GM18505 (cell line): ENCODE results near the gene OSTN.
"Not testable (repeated sequence)": the region's sequence is repeated elsewhere in the genome, so short reads cannot be mapped to it uniquely, and the experiment has no call there.

ENCODE experiments used
- ATAC-seq: cut with Tn5 transposase; IDR thresholded peaks from one replicate; pipeline ENCODE4 v1.9.1; 2021; ENCODE audit not compliant: unreplicated experiment
- POLR2A ChIP-seq: IDR thresholded peaks from 4 replicates; pipeline ENCODE4 v1.6.1; 2011; ENCODE audit warnings: borderline replicate concordance; ENCODE audit not compliant: insufficient read depth, insufficient read length; ENCODE audit errors: extremely low read depth

Gene OSTN

DNA sequence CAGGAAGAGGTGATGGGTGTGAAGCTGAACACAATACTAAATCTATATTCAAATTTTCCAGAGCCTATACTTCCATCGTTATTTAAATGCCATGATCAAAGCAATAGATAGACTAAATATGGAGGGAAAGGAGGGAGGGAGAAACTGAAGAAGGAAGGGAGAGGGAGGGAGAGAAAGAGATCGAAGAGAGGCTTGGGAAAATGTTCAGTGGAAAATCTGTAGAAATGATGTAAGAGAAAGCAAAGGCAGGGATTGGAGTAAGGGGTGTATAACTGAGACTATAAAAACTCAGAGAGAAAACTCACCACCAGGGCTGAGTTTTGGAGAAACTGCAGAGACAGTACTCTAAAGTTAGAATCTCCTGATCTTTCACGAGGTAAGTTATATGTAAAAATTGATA, at the start of gene OSTN:
TSS of gene OSTN (plus strand) at position 310 of the 400 bp plus-strand sequence. CDS start 13,292 bp downstream, outside the sequence.
- ATAC-seq = no peak
- TF ChIP-seq POLR2A = no peak

DNA sequence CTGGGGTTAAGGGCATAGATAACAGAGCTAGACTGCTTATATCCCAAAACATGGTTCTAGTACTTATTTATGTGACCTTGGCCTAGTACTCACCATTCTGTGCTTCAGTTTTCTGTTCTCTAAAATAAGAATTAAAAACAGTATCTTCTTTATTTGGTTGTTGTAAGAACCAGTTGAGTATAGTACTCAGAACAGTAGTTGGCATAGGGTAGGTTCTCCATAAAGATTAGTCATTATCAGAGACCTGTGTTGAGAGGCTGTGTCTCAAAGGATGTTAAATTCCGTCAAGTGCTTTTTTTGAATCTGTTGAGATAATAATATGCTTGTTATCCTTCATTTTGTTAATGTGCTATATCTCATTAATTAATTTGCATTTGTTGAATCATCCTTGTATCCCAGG, 47.4 kb upstream of the OSTN start:
- no peak for TF ChIP-seq POLR2A
- no peak for ATAC-seq

- ATAC-seq = no peak
- TF ChIP-seq POLR2A = no peak
These were observed 44.2 kb upstream of the OSTN start for GRCh38 chr3:191154827-191155226.

- ATAC-seq = no peak
- no peak for TF ChIP-seq POLR2A
These were observed 40.8 kb upstream of the OSTN start for GRCh38 chr3:191158247-191158646.

- TF ChIP-seq POLR2A = no peak
- no peak for ATAC-seq
These were observed 40.2 kb upstream of the OSTN start for GRCh38 chr3:191158815-191159214.

DNA sequence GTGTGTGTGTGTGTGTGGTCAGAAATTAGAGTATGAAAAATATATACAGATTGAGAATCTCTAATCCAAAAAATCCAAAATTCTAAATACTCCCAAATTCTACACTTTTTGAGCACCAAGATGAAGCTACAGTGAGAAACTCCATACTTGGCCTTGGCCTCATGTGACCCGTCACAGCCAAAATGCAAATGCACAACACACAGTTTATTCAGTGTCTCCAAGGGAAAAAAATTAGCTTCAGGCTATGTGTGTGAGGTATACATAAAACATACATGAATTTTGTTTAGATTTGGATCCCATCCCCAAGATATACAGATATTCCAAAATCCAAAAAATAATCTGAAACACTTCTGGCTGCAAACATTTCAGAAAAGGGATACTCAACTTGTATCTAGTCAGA, 33.2 kb upstream of the OSTN start:
- TF ChIP-seq POLR2A = no peak
- no peak for ATAC-seq

- TF ChIP-seq POLR2A = no peak
- ATAC-seq = no peak
These were observed 32.7 kb upstream of the OSTN start for GRCh38 chr3:191166368-191166767.

DNA sequence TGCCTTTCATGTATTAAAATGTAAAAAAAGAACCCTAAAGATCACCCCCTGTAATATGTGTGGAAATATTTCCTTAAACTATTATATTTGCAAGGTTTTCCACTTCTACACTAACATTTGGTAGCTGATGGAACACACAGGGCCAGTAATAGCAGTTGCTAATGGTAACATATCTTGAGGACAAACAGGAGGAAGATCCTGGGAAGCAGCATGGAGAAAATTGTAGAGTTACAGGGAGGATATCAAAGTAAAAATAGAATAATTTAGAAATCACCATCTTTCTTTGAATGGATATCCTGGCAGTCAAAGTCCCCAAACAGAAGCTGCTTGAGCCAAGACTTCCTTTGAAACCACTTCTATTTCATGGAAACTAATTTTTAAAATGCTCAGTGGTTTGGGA, 29.5 kb upstream of the OSTN start:
- TF ChIP-seq POLR2A = no peak
- no peak for ATAC-seq

DNA sequence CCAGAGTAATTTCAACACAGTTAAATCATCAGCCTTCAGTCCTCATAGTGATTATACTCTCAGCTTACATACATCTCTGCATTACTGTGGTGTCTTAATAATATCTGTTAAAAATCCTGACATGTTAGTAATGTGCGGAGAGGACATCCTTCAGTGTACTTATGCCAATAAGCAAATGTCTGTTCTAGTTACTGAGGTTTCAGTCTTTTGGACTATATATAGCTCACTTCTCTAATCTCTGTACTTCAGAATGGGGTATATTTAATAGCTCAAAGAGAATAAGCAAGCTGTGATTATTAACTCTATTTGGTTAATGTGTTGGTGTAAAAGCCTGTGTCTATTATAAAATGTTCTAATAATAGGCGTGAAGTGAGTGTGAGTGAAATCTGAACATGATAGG, 28.9 kb upstream of the OSTN start:
- no peak for ATAC-seq

GRCh38 chr3:191175102-191175501, 23.9 kb upstream of the OSTN start:
- no peak for ATAC-seq
- no peak for TF ChIP-seq POLR2A

More for the DNA sequence above, 28.9 kb upstream of the OSTN start:
- no peak for TF ChIP-seq POLR2A

GRCh38 chr3:191176038-191176785, 22.8 kb upstream of the OSTN start:
- no peak for TF ChIP-seq POLR2A
- ATAC-seq = no peak

DNA sequence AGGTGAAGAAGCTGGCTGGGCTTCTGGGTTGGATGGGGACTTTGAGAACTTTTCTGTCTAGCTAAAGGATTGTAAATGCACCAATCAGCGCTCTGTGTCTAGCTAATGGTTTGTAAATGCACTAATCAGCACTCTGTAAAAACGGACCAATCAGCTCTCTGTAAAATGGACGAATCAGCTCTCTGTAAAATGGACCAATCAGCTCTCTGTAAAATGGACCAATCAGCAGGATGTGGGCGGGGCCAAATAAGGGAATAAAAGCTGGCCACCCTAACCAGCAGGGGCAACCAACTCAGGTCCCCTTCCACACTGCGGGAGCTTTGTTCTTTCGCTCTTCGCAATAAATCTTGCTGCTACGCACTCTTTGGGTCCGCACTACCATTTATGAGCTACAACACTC, 13.7 kb upstream of the OSTN start:
- not testable (repeated sequence) for ATAC-seq

DNA sequence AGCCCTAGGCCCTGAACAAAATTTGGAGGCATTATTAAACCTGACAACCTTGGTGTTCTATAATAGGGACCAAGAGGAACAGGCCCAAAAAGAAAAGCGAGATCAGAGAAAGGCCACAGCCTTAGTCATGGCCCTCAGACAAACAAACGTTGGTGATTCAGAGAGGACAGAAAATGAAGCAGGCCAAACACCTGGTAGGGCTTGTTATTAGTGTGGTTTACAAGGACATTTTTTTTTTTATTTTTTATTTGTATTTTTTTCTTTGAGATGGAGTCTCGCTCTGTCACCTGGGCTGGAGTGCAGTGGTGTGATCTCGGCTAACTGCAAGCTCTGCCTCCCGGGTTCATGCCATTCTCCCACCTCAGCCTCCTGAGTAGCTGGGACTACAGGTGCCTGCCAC, 10.8 kb upstream of the OSTN start:
- ATAC-seq = not testable (repeated sequence)

DNA sequence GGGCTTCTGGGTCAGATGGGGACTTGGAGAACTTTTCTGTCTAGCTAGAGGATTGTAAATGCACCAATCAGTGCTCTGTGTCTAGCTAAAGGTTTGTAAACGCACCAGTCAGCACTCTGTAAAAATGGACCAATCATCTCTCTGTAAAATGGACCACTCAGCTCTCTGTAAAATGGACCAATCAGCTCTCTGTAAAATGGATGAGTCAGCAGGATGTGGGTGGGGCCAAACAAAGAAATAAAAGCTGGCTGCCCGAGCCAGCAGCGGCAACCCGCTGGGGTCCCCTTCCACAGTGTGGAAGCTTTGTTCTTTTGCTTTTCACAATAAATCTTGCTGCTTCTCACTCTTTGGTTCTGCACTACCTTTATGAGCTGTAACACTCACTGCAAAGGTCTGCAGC, 6.8 kb upstream of the OSTN start:
- not testable (repeated sequence) for ATAC-seq

- TF ChIP-seq POLR2A = no peak
- no peak for ATAC-seq
These were observed 6.1 kb upstream of the OSTN start for GRCh38 chr3:191192941-191193340.
